DMS79 treated with DMSO at 0.1 percent for 48 hours (cell line): ENCODE data around the gene ALDH16A1.

Source experiments
- DNase-seq: peaks from one replicate; lab custom pipeline; 2025; lab: John Stamatoyannopoulos, UW

ALDH16A1 gene

DNA sequence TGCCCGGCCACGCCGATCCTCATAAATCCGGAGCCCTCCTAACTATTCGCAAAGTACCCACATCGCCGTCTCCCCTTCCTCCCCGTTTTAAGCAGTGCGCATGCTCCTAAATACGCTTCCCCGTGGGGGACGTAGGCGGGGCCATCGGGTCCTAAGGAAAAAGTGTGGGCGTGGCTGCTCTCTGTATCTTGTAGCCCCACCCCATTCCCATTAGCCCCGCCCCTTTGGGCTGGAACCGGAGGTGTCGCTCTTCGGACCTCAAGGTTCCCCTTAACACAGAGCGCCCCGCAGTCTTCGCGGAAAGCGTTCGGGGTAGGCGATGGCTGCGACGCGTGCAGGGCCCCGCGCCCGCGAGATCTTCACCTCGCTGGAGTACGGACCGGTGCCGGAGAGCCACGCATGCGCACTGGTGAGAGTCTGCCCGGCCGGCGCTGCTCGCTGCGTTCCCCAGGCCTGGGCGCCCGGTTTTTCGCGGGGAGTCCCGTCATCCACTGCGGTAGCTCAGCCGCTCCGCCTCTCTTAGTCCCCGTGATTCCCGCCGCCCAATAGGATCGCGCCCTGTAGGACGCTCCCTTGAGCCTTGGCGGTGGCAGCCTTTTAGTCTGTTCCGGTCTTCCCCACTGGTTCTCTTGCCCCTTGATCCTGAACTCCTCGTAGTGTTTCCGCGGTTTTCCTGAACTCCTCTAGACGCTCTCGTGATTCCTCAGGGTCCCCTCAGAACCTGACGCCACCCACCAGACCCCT, at the start of gene ALDH16A1:
Gene ALDH16A1 (plus strand): TSS at position 213 of the 744 bp plus-strand sequence. CDS start 107 bp downstream, at position 320.
- DNase-seq, result peak; percentile 96

DNA sequence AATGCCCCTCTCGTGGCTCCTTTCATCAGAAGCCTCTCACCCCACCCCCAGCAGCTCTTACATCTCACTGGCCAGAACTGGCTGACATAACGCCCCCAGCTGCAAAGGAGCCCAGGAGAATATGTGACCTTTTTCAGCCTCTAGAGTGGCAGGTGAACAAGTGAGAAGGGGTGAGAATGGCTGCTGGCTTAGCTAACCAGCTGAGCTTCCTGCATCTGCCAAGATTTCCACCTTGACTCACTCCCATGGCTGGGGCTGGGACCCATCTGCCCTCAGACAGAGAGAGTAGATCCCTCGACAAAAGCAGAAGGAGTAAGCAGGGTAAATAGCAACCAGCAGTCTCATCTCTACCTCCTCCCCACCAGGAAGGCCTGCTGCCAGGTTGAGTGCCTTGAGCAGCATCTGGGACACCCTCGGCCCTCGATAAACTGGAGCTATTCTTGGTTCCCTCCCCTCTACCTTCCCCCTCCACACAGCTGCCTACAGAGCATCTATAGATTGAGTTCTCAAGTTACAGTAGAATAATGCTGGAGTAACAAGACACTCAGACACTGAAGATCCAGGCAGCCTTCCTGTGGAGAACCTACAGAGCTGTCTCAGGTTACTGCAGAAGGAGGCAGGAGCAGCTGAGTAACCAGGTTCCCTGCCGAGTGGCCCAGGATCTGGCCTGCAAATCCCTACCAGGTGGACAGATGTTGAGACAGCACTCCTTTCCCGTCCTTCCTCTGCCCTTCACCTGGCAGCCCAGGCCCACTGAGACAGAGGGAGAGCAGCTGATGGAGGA, 49.4 kb upstream of the ALDH16A1 start:
- DNase-seq, result peak; percentile 97

DNA sequence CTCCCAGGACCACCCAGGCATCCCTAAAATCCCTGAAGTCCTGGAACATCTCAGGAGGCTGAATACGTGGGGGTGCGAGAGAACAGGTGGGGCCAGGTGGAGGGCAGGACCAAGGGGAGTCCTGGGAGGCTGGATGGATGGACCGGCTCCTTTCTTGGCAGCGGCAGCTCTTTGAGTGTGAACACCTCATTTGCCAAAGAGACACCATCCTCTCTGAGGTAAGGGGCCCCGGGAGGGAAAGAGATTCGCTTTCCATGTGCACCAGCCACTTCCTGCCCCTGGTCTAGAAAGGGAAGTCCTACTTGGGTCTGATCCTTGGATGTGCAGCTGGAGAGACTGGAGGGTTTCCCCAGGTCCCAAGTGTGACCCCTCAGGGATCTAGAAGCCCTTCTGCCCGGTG, 45.9 kb upstream of the ALDH16A1 start:
- no peak for DNase-seq

DNA sequence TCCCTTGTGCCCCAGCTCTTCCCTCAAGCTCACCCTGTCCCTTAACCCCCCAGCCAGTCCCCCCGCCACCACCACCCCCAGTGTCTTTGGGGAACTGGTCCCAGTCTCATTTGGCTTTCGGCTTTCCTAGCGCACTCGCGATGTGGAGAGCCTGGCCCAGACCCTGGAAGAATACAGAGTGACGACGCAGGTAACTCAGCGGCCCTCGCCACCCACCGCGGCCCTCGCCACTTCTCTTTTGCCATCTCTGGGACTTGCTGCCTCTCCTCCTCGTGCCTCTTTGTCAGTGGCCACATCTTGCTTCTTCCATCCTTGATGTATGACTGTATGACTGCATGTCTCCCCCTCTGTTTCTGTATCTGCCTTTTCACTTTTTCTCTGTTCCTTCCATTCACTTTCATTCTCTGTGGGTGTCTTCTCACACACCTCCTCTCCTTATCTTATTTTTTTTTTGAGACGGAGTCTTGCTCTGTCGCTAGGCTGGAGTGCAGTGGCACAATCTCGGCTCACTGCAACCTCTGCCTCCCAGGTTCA, 45.5 kb upstream of the ALDH16A1 start:
- no peak for DNase-seq

DNA sequence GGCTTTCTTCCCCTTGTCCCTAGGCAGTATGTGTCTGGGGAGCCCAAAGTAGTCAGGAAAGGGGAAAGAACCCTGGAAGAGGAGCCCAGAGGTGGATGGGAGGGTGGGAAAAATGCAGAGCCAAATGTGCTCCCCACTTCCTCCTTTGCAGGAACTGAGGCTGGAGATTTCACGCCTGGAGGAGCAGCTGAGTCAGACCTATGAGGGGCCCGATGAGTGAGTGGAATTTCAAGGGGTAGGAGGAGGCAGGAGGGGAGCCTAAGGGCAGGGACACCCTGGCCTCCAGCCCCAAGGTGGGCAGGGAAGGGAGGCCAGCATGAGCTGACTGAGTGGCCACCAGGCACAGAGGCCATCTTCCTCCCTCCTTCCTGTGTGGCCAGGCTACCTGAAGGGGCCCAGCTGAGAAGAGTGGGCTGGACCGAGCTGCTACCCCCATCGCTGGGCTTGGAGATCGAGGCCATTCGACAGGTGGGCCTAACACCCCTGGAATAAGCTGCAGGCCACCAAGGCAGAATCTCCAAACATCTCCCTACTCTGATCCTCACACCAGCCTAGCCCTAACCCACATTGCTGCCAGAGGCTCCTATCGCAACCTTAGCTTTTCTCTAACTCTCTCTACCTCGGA, 44.1 kb upstream of the ALDH16A1 start:
- DNase-seq, result no peak

DNA sequence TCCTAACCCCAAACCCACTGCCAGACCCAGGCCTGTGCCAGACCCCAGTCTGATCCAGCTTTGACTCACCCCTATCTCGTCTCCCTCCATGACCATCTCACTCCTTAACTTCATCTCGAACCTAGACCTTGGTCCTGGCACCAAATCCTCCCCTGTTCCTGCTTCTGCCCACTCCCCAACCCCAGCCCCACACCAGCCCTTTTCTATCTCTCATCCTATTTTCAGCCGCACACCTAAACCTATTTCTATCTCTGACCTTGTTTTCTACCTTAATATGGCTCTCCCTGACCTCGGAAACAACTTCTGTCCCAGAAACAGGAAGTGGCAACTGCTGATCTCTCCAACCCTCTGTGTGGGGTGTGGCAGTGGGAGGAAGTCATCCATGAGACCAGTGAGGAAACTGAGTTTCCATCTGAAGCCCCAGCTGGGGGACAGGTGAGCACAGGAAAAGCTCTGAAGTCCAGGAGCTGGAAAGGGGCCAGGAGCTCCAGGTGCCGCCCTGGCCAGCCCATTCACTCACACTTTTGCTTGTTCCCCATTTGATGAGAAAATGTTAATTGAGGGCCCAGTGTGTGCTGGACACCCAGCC, 43.5 kb upstream of the ALDH16A1 start:
- DNase-seq, result no peak

DNA sequence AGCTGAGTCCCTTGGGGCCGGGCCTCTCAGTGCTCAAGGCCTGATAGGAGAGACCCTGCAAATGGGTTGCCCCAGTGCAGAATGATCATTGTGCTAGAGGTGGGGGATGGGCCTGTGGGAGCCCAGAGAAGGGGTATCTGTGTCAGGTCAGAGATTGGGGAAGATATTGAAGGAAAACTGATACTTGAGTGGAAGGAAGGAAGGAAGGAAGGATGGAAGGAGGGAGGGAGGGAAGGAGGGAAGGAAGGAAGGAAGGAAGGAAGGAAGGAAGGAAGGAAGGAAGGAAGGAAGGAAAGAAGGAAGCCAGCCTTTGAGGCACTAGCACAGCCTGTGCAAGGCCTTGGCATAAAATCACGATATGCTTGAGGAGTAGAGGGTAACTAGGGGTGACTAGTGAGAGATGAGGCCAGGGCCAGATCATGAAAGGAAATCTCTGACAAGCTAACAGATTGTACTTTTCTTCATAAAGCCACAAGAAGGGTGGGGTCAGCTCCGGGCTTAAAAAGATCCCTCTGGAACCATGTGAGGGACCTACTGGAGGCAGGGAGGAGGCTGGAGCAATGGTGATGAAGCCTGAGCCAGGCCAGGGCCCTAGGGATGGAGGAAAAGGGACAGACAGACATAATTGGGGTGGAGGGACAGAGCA, 41.2 kb upstream of the ALDH16A1 start:
- no peak for DNase-seq

DNA sequence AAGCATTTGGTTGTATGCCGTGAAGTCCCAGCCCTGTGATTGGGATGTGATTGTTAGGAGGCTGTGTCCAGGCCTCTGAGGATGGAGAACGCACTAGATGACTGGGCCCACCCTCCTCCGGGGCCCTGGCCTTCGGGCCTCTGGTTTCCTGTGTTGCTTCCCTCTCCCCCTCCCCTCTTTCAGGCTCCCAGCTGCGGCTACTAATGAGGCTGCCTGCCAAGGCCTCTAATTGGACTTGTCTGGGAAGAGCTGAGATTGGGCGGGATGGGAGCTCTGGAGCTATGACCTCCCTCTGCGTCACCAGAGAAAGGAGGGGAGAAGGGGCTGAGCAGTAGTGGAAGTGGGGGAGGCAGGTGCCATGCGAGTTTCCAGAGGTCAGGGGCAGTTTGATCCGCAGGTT, 39.7 kb upstream of the ALDH16A1 start:
- no peak for DNase-seq

DNA sequence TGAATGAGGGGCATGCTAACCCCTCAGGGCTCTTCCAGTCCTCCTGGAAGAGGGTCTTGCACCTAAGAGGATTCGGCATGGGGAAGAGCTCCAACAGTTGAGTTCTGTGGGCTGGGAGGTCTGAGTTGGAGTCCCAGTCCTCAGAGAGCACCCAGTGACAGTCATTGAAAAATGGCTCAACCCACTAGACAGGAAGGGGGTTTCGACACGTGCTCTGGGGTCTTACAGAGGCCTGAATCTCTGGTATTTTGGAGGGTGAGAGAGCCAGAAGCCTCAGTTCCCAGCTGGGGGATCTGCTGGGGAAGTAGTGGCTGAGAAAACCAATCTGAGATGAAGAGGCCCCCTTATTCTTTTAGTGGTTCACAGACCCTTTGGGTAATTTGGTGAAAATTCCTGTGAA, 38.8 kb upstream of the ALDH16A1 start:
- DNase-seq, result no peak

DNA sequence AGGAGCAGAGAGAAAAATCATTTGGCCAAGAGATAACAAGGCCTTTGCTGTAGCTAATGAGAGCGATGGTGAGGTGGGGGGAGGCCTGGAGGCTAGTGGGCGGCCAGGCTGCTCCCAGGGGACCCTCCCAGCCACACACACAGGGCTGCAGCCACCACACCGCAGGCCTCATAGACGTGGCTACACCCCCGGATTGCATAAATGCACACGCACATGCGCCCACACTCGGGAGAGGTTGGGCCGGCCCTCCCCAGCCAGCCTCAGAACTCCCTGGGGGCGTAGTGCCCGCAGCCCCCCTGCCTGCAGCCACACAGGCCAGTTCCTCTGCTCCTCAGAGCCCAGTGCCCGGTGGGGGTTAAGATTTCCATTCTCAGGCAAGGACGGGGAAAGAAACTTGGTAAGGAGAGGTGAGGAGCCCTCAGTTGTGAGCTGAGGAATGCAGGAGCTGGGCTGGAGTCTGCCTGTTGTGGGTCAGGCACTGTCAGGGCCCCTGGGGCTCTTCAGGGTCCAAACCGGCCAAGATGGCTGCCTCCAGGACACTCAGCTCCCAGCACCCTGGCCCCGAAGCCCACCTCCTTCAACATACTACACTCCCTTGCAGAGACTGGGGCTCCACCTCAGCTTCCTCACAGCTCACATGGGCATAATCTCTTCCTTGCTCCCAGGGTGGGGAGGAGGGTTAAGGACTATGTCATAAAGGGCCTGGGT, 37.8 kb upstream of the ALDH16A1 start:
- DNase-seq, result no peak

DNA sequence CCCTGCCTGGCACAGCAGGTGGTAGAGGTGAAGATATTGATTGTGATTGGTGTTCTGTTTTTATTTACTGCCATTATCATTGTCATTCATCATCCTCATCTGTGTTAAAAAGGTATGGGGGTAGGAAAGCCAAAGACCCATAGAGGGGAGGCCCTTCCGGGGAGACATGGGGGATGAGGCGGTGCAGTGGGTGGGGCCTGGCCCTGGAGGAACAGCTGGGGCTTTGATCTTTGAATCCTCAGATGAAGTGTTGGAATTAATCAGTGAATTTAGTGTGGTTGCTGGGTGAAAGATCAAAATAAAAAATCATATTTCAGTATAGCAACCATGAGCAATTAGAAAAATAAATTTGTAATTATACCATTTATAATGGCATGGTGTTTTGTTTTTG, 37.2 kb upstream of the ALDH16A1 start:
- DNase-seq, result no peak

DNA sequence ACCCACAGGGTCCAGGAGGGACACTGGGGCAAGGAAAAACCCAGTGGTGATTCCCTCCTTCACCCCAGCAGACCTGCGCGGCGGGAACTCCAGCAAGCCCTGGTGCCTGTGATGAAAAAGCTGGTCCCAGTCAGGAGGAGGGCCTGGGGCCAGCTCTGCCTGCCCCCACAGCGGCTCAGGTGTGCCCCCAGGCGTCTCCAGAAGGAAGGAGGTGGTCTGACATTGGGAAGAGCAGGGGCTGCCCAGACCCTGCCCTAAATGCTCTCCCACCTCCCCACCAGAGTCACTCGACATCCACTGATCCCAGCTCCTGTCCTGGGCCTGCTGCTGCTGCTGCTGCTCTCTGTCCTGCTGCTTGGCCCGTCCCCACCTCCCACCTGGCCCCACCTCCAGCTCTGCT, 35.9 kb upstream of the ALDH16A1 start:
- no peak for DNase-seq

DNA sequence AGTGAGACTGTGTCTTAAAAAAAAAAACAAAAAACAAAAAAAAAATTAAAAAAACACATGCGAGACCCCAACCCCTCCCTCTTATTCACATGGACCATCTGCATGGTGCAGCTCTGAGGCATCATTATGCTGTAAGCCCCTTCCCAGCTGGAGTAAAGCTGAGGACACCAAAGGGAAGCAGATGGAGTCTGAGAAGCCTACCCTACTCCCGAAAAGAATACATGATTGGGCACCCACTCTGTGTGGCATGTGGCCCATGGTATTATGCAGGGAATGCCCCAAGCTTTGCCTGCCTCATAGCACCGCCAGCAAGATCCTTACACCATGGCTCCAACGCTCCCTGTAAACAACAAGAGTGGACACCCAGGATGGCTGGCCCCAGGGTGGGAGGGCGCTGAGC, 34.5 kb upstream of the ALDH16A1 start:
- no peak for DNase-seq

DNA sequence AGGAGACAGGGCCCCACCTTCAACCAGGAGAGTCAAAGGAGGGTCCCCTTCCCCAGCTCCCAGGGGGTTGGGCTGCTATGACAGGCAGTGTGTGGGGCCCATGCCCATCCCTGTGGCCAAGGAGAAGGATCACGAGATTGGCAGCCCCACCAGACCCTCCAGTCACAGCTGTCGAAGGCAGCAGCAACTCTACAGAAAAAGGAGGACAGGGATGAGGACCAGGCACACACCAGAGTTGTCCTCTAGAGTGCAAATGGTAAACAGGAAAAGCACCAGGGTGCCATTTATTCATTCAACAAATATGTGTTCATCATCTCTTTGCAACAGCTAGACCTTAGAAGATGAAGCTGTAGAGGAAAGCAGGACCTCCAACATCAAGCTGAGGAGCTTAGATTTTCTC, 33.9 kb upstream of the ALDH16A1 start:
- no peak for DNase-seq

DNA sequence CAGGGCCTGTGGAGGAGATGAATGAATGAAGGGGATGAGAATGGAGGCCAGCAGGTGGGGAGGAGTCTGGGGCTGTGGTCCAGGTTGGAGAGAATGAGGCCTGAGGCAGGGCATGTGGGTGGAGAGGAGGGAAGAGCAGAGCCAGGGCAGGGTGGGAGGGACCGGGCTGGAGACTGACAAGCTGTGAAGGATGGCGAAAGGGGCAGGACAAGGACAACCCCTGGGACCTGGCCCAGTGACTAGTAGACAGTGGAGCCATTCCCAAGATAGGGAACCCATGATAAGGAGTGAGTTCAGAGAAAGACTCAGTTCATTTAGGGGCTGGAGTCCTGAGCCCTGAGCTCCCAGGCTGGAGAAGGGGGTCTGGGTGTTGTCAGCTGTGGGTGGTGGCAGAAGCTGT, 32.8 kb upstream of the ALDH16A1 start:
- DNase-seq, result no peak

DNA sequence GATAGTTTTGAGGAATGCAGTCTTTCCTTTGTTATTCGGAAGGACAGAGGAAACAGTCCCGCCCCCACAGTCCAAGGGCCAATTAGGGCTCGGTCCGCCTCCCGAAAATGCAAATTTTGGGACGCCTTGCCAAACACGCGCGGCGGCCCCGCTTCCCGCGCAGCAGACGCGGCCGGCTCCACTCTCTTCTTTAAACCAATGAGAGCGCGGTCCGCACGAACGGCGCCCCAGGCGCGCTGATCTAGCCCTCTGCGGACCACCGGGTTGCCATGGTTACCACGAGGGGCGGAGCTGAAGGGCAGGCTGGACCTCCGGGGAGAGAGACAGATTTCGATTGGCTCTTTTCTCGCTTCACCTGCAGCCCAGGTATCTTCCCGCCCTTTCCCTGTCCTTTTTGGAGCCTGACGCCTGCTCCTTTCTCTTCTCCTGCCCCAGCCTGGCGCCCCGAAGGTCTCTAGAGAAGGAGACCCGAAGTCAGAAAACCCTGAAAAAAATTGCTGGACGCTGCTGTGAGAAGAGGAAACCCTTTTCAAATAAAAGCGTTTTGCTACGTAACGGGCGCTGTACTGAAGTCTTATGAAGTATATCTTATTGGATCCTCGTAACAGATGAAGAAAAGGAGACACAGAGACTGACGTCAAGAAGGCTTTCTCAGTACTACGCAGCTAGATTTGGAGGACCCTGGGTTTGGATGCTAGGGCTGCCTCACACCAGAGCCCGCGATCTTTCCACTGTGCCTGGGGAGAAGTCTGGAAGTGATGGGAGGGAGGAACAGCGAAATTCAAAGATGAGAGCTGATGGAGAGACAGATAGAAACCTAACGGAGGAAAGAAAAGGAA, 31.8 kb upstream of the ALDH16A1 start:
- DNase-seq, result peak; percentile 97

DNA sequence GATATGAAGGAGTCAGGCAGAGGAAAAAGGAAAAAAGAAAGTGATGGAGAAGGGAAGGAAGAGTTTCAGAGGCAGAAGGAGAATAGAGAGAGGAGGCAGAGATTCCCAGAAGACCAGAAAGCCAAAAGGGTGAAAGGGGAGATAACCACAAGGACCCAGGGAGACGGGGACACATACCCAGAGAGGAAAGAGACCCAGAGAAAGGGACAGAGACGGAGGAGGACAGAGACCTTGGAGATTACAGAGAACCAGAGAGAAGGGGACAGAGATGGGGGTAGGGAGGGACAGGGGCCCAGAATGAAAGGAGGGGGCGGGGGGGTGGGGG, 31.2 kb upstream of the ALDH16A1 start:
- DNase-seq, result peak; percentile 65

DNA sequence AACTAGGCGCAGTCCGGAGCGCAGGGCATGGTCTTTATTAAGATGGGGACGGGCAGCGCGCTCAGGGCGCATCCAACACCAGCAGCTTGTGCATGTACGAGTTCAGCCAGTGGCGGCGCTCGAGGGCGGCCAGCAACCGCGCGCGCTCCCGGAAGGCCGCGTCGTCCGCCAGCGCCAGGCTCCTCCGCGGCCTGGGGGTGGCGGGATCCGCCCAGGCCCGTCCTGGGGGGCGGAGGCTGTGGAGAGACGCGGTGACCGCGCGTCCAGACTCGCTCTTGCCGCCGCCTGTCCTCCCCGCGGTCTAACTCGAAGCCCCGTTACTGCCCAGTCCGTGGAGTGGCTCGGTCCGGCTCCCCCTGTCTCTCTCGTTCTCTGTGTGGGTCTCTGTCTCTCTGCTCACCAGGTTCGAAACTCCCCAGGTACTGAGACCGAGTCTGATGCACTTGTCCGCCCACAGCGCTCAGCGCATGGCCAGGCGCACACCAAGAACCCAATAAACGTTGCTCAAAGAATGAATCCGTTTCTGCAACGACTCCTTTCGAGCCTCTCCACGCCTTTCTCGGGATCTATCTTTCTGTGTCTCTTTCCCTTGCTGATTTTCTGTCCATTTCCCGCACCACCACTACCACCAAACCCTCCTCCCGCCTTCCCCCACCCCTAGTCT, 30.5 kb upstream of the ALDH16A1 start:
- peak; percentile 87 for DNase-seq

DNA sequence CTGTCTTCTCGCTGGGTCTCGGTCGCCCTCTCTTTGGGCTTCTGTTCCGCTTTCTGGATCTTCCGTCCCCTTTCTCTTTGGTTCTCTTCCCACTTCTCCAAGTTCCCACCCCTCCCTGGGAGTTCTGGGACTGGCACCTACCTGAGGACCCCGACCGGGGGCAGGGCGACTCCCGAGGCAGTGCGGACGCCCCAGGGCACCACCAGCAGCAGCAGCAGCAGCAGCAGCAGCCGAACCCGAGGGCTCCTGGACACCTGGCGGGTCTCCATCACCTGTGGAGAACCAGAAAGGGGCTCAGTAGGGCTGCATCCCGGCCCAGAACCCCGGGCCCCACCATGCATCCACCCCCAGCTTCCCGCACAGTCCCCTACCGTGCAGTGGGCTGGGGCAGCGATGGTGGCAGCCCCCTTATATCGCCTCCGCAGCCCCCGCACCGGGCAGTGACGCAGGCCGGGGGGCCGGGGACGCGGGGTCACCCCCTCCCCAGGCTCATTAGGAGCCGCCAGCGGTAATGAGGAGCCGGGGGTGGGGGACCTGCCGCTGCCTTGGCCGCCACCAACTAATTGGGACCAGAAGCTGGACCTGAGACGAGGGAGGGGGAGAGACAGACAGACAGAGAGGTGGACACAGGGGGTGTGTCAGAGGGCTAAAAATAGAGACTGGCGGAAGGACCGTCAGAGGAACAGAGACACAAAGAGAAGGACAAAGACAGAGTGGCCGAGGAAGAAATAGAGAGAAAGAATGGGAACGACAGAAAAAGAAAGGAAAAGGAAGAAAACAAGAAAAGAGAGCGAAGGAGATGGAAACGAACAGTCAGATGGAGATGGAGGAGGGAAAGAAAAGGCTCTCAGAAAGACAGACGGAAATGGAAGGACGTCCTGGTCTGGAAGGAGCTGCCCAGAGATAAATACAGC, 29.7 kb upstream of the ALDH16A1 start, which contains the start of gene PTH2:
Gene PTH2 (minus strand): TSS at position 371 of the 914 bp plus-strand sequence. CDS start 102 bp downstream, at position 269.
- peak; percentile 37 for DNase-seq
